ENCODE results near the gene NAGK. TPM values are rescaled to one million over a fixed set of nuclear protein-coding genes. Genes with fewer than 3 reads are reported as not detected.
"Not testable (repeated sequence)": the region's sequence is repeated elsewhere in the genome, so short reads cannot be mapped to it uniquely, and the experiment has no call there.

The NAGK gene
- total and polyA plus RNA-seq, 2 donors (not counting 1 experiment from before 2014, with no cell fraction given): 221 to 230 TPM

- H3K9ac ChIP-seq (ENCODE audit: low read length); POLR2A ChIA-PET: not testable (repeated sequence)
Observed at GRCh38 chr2:71085325-71086003, 17.0 kb downstream of the NAGK start.

GRCh38 chr2:71089475-71089874, 21.0 kb downstream of the NAGK start:
- H4K20me1 ChIP-seq (ENCODE audit: control insufficient read depth, insufficient read depth, low read length, poor library complexity, severe bottlenecking); H2AFZ ChIP-seq (ENCODE audit: insufficient read depth, low read depth, low read length, poor library complexity, severe bottlenecking); POLR2A ChIA-PET; DNase-seq; H3K4me1 Mint-ChIP-seq; H3K36me3 ChIP-seq (replicated peaks in 1 of 2; ENCODE audit: control extremely low read depth in 1 of 2, control insufficient read depth in 1 of 2, extremely low read depth in 1 of 2, insufficient read depth in 2 of 2, low read length in 1 of 2); H3K9me3 ChIP-seq (ENCODE audit: control extremely low read depth in 1 of 3, control insufficient read depth in 2 of 3, insufficient read depth in 1 of 3, low read length in 2 of 3); H3K27ac ChIP-seq (ENCODE audit: low read length in 2 of 2); H3K9ac ChIP-seq (ENCODE audit: low read length); H3K4me2 ChIP-seq (replicated peaks; ENCODE audit: low read depth, low read length, poor library complexity, severe bottlenecking); H3K9me3 Mint-ChIP-seq (ENCODE audit: insufficient read depth); H3K27me3 ChIP-seq (replicated peaks in 1 of 4; ENCODE audit: control extremely low read depth in 1 of 4, control insufficient read depth in 3 of 4, insufficient read depth in 4 of 4, low read length in 3 of 4); H3K27ac Mint-ChIP-seq; ATAC-seq (ENCODE audit: low read depth); H3K79me2 ChIP-seq (ENCODE audit: control insufficient read depth, insufficient read depth, low read length); H3K4me3 Mint-ChIP-seq; H3K4me1 ChIP-seq (ENCODE audit: control insufficient read depth in 2 of 2, insufficient read depth in 2 of 2, low read length in 2 of 2); intact Hi-C loops (cut with micrococcal nuclease); H3K4me3 ChIP-seq (ENCODE audit: control extremely low read depth in 1 of 5, extremely low read depth in 1 of 5, insufficient read depth in 1 of 5, low read depth in 2 of 5, low read length in 4 of 5); CTCF ChIA-PET: not testable (repeated sequence)
- 89% methylated on average over 14 of the region's 14 CpGs for WGBS (ENCODE audit: insufficient coverage)
- peaks cover 34% of the 10 kb centered on the region for H3K27me3 Mint-ChIP-seq

More at GRCh38 chr2:71085325-71086003, 17.0 kb downstream of the NAGK start:
- DNase-seq; H3K27me3 ChIP-seq (replicated peaks in 1 of 4; ENCODE audit: control extremely low read depth in 1 of 4, control insufficient read depth in 3 of 4, insufficient read depth in 4 of 4, low read length in 3 of 4); H3K27ac Mint-ChIP-seq; H3K4me1 ChIP-seq (ENCODE audit: control insufficient read depth in 2 of 2, insufficient read depth in 2 of 2, low read length in 2 of 2); H3K9me3 ChIP-seq (ENCODE audit: control extremely low read depth in 1 of 3, control insufficient read depth in 2 of 3, insufficient read depth in 1 of 3, low read length in 2 of 3); CTCF ChIA-PET; ATAC-seq (ENCODE audit: low read depth); H3K27ac ChIP-seq (ENCODE audit: low read length in 2 of 2); H3K79me2 ChIP-seq (ENCODE audit: control insufficient read depth, insufficient read depth, low read length); H3K9me3 Mint-ChIP-seq (ENCODE audit: insufficient read depth); H3K4me2 ChIP-seq (replicated peaks; ENCODE audit: low read depth, low read length, poor library complexity, severe bottlenecking); H3K4me3 Mint-ChIP-seq; H3K4me3 ChIP-seq (ENCODE audit: control extremely low read depth in 1 of 5, extremely low read depth in 1 of 5, insufficient read depth in 1 of 5, low read depth in 2 of 5, low read length in 4 of 5); H3K36me3 ChIP-seq (replicated peaks in 1 of 2; ENCODE audit: control extremely low read depth in 1 of 2, control insufficient read depth in 1 of 2, extremely low read depth in 1 of 2, insufficient read depth in 2 of 2, low read length in 1 of 2); H4K20me1 ChIP-seq (ENCODE audit: control insufficient read depth, insufficient read depth, low read length, poor library complexity, severe bottlenecking); H2AFZ ChIP-seq (ENCODE audit: insufficient read depth, low read depth, low read length, poor library complexity, severe bottlenecking); intact Hi-C loops (cut with micrococcal nuclease): not testable (repeated sequence)
- Mint-ChIP-seq H3K27me3 (peaks cover 37% of the 10 kb centered on the region), H3K4me1 (peaks cover 15% of the 10 kb centered on the region)
- no CpG with 5 or more reads among the region's 9 CpGs for WGBS (ENCODE audit: insufficient coverage)

GRCh38 chr2:71091808-71092207, 23.4 kb downstream of the NAGK start:
- H3K27ac Mint-ChIP-seq; H3K27me3 ChIP-seq (replicated peaks in 1 of 4; ENCODE audit: control extremely low read depth in 1 of 4, control insufficient read depth in 3 of 4, insufficient read depth in 4 of 4, low read length in 3 of 4); H3K9me3 ChIP-seq (ENCODE audit: control extremely low read depth in 1 of 3, control insufficient read depth in 2 of 3, insufficient read depth in 1 of 3, low read length in 2 of 3); H3K27ac ChIP-seq (ENCODE audit: low read length in 2 of 2); H3K4me2 ChIP-seq (replicated peaks; ENCODE audit: low read depth, low read length, poor library complexity, severe bottlenecking); H3K4me3 ChIP-seq (ENCODE audit: control extremely low read depth in 1 of 5, extremely low read depth in 1 of 5, insufficient read depth in 1 of 5, low read depth in 2 of 5, low read length in 4 of 5); H3K4me1 ChIP-seq (ENCODE audit: control insufficient read depth in 2 of 2, insufficient read depth in 2 of 2, low read length in 2 of 2); H3K36me3 ChIP-seq (replicated peaks in 1 of 2; ENCODE audit: control extremely low read depth in 1 of 2, control insufficient read depth in 1 of 2, extremely low read depth in 1 of 2, insufficient read depth in 2 of 2, low read length in 1 of 2); H3K4me3 Mint-ChIP-seq; H3K4me1 Mint-ChIP-seq; H3K79me2 ChIP-seq (ENCODE audit: control insufficient read depth, insufficient read depth, low read length); H3K9ac ChIP-seq (ENCODE audit: low read length); ATAC-seq (ENCODE audit: low read depth); DNase-seq; H2AFZ ChIP-seq (ENCODE audit: insufficient read depth, low read depth, low read length, poor library complexity, severe bottlenecking); H4K20me1 ChIP-seq (ENCODE audit: control insufficient read depth, insufficient read depth, low read length, poor library complexity, severe bottlenecking); H3K9me3 Mint-ChIP-seq (ENCODE audit: insufficient read depth); intact Hi-C loops (cut with micrococcal nuclease): not testable (repeated sequence)
- ChIA-PET CTCF (interaction anchor here (1.4 kb wide), 1 partner anchor 9 kb away, joined by 5 read pairs; no protein-coding TSS in a partner anchor), POLR2A (interaction anchor here (0.9 kb wide), 1 partner anchor 24 kb away, joined by 3 read pairs; no protein-coding TSS in a partner anchor)
- H3K27me3 Mint-ChIP-seq: peaks cover 25% of the 10 kb centered on the region
- 91% methylated on average over 6 of the region's 9 CpGs for WGBS (ENCODE audit: insufficient coverage)
